BE2C (cell line): ENCODE data around the gene LAPTM4A.

Experiments used
- DNase-seq: peaks from one replicate; pipeline ENCODE4 v3.0.0-alpha.2; 2020
- H3K27me3 ChIP-seq: fragments of 250-450 bp; sonication (Bioruptor Pico); 2 replicates; pipeline ENCODE4 v1.5.1; 2020; ENCODE audit warnings: mild to moderate bottlenecking
- H3K36me3 ChIP-seq: fragments of 250-450 bp; sonication (Bioruptor Pico); 2 replicates; pipeline ENCODE4 v1.5.1; 2020; ENCODE audit warnings: mild to moderate bottlenecking
- H3K4me1 ChIP-seq: fragments of 250-450 bp; sonication (Bioruptor Pico); 2 replicates; pipeline ENCODE4 v1.5.1; 2020
- H3K4me3 ChIP-seq: 2 replicates; pipeline ENCODE4 v1.5.1; 2011; ENCODE audit warnings: low read depth, low read length
- H3K9me3 ChIP-seq: fragments of 250-450 bp; sonication (Bioruptor Pico); 2 replicates; pipeline ENCODE4 v1.5.1; 2020
- TF ChIP-seq, protein P1 (sequence below): IDR thresholded peaks from 2 replicates; pipeline ENCODE4 v1.5.1; 2012; ENCODE audit warnings: mild to moderate bottlenecking, low read depth, low read length

LAPTM4A gene

DNA sequence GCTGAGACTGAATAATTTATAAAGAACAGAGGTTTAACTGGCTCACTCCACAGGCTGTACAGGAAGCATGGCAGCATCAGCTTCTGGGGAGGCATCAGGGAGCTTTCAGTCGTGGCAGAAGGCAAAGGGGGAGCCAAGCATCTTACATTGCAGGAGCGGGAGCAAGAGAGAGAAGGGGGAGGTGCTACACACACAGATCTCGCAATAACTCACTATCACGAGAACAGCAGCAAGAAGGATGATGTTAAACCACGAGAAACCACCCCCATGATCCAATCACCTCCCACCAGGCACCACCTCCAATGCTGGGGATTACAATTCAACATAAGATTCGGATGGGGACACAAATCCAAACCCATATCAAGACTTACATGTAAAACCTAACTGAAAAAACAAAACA is 21.2 kb downstream of the LAPTM4A start:
- no peak overlapping the region for H3K4me3 ChIP-seq
- H3K4me1 ChIP-seq = peaks cover 12% of the 10 kb centered on the region
- H3K27me3 ChIP-seq = no peaks in the 10 kb centered on the region
- DNase-seq = no peak
- peaks cover 36% of the 10 kb centered on the region for H3K36me3 ChIP-seq
- TF ChIP-seq, protein P1, sequence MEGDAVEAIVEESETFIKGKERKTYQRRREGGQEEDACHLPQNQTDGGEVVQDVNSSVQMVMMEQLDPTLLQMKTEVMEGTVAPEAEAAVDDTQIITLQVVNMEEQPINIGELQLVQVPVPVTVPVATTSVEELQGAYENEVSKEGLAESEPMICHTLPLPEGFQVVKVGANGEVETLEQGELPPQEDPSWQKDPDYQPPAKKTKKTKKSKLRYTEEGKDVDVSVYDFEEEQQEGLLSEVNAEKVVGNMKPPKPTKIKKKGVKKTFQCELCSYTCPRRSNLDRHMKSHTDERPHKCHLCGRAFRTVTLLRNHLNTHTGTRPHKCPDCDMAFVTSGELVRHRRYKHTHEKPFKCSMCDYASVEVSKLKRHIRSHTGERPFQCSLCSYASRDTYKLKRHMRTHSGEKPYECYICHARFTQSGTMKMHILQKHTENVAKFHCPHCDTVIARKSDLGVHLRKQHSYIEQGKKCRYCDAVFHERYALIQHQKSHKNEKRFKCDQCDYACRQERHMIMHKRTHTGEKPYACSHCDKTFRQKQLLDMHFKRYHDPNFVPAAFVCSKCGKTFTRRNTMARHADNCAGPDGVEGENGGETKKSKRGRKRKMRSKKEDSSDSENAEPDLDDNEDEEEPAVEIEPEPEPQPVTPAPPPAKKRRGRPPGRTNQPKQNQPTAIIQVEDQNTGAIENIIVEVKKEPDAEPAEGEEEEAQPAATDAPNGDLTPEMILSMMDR = no peak
- H3K9me3 ChIP-seq = no peaks in the 10 kb centered on the region

DNA sequence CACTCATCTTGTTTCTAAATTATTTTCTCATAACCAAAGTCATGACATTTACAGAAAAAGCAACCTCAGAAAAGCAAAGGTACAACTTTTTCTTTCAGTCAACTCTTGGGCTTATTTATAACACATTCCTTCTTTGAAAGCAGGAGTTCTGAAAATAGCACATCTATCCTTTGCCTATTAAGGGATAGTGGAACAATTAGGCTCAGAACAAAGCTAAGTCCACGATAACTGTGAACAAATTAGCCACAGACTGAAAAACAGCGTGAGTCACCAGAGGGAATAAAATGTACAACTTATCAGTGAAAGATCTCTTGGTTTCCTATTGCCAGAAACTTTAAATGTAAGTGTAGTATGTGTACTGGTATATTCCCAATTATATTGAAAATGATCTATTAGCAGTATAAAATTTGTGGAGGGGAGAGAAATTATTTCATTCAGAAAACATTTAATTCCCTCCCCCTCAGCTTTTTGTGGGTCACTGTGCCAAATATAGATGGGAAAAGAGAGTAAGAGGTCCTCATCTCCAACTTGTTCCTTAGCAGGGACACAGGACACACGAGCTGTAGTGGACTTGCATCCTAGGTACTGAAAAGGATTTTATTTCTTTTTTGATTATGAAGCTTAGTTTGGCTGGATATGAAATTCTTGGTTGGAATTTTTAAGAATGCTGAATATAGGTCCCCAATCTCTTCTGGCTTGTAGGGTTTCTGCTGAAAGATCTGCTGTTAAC is 23.6 kb downstream of the LAPTM4A start:
- DNase-seq = no peak
- H3K4me1 ChIP-seq = no peaks in the 10 kb centered on the region
- TF ChIP-seq, protein P1 = no peak
- no peaks in the 10 kb centered on the region for H3K27me3 ChIP-seq
- H3K9me3 ChIP-seq = no peaks in the 10 kb centered on the region
- H3K4me3 ChIP-seq = no peak overlapping the region
- peaks cover 13% of the 10 kb centered on the region for H3K36me3 ChIP-seq

DNA sequence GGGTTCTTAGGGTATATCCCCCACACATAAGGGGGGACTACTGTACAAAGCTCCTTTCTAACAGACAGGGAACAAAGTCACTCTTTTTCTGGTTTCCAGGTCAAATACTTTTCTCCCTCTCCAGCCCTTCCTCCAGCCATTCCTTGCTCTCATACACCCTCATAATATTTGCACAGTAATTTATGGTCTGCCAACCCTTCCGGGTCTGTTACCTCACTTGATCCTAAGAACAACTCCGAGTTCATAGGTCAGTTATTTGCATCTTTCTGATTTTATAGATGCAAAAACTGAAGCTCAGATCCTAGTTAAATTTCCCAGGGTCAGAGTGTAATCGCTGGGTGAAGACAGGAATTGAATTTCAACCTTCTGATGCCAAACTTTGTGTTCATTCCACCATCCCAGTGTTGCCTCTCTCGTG is 24.2 kb downstream of the LAPTM4A start:
- H3K9me3 ChIP-seq = no peaks in the 10 kb centered on the region
- TF ChIP-seq, protein P1 = no peak
- no peak overlapping the region for H3K4me3 ChIP-seq
- no peaks in the 10 kb centered on the region for H3K4me1 ChIP-seq
- peaks cover 13% of the 10 kb centered on the region for H3K36me3 ChIP-seq
- no peak for DNase-seq
- H3K27me3 ChIP-seq = no peaks in the 10 kb centered on the region

DNA sequence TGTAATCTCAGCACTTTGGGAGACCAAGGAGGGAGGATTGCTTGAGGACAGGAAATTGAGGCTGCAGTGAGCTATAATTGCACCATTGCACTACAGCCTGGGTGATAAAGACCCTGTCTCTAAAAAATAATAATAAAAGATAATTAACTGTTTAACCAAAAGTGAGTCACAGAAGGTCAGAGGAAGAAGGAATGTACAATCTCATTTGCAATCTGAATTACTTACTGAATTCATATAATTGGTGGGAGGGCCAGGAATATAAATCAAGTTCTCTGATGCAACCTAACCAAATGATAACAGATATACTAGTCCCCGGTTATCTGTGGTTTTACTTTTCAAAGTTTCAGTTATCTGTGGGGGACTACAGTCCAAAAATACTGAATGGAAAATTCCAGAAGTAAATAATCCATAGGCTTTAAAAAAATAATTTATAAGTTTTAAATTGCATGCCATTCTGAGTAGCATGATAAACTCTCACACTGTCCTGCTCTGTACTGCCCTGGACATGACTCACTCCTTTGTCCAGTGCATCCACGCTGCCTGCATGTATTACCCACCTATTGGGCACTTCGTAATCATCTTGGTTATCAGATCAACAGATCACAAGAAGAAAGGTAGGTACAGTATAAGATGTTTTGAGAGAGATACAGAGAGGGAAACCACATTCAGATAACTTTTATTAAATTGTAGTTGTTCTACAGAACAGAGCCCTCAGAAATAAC is 26.2 kb downstream of the LAPTM4A start:
- DNase-seq = no peak
- no peaks in the 10 kb centered on the region; the same call in 1 of the 2 replicates for H3K36me3 ChIP-seq

DNA sequence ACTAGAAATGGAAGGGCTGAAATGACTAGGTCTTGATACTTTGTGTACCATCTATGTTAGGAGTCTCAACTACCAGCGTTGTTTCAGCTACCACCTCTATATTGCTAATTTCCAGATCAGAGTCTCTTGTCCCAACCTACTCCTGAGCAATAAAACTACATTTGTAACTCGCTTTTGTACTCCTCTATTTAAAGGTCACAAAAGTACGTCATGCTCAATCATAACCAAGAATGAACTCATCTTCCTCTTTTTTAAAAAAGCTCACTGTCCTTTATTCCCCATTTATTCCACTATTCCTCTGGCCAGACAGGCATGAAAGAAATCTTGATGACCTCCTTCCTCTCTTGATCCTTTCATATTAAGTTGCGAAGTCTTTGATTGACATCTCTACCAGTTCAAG is 27.7 kb downstream of the LAPTM4A start:
- no peak overlapping the region for H3K4me3 ChIP-seq
- H3K36me3 ChIP-seq = no peaks in the 10 kb centered on the region
- H3K9me3 ChIP-seq = no peaks in the 10 kb centered on the region
- DNase-seq = no peak
- H3K4me1 ChIP-seq = no peaks in the 10 kb centered on the region
- no peaks in the 10 kb centered on the region for H3K27me3 ChIP-seq
- TF ChIP-seq, protein P1 = no peak

More for the DNA sequence above, 26.2 kb downstream of the LAPTM4A start:
- Histone ChIP-seq H3K27me3 (no peaks in the 10 kb centered on the region), H3K9me3 (no peaks in the 10 kb centered on the region), H3K4me1 (no peaks in the 10 kb centered on the region), H3K4me3 (no peak overlapping the region)
- TF ChIP-seq, protein P1 = no peak
